Mesodermal cell (in vitro differentiated cells): ENCODE measurements around the gene COL18A1.

ENCODE experiments used
- H3K27ac ChIP-seq: 2 replicates; pipeline ENCODE4 v1.7.0; 2013; ENCODE audit warnings: mild to moderate bottlenecking, low read depth, low read length, moderate library complexity; ENCODE audit not compliant: severe bottlenecking
- H3K36me3 ChIP-seq: 2 replicates; pipeline ENCODE4 v1.7.1; 2013; ENCODE audit warnings: mild to moderate bottlenecking, low read length, moderate library complexity; ENCODE audit not compliant: control insufficient read depth, insufficient read depth
- H3K4me1 ChIP-seq: one replicate; pipeline ENCODE4 v1.7.1; 2013; ENCODE audit warnings: mild to moderate bottlenecking, low read length; ENCODE audit not compliant: insufficient read depth, control insufficient read depth, poor library complexity, severe bottlenecking
- H3K4me3 ChIP-seq: 2 replicates; pipeline ENCODE4 v1.7.0; 2013; ENCODE audit warnings: low read length, control low read depth, mild to moderate bottlenecking; ENCODE audit not compliant: insufficient read depth, poor library complexity, severe bottlenecking; ENCODE audit errors: extremely low read depth
- H3K9me3 ChIP-seq: 2 replicates; pipeline ENCODE4 v1.7.1; 2013; ENCODE audit warnings: mild to moderate bottlenecking, low read length, moderate library complexity; ENCODE audit not compliant: control insufficient read depth
- WGBS, 2 experiments: methylation state at CpG; one replicate each; pipeline ENCODE4 v1.1.5; 2013; ENCODE audit warnings: missing lambda C conversion rate in 2 of 2; ENCODE audit not compliant: insufficient coverage in 2 of 2; 5-methylcytosine and 5-hydroxymethylcytosine counted together

The COL18A1 gene

DNA sequence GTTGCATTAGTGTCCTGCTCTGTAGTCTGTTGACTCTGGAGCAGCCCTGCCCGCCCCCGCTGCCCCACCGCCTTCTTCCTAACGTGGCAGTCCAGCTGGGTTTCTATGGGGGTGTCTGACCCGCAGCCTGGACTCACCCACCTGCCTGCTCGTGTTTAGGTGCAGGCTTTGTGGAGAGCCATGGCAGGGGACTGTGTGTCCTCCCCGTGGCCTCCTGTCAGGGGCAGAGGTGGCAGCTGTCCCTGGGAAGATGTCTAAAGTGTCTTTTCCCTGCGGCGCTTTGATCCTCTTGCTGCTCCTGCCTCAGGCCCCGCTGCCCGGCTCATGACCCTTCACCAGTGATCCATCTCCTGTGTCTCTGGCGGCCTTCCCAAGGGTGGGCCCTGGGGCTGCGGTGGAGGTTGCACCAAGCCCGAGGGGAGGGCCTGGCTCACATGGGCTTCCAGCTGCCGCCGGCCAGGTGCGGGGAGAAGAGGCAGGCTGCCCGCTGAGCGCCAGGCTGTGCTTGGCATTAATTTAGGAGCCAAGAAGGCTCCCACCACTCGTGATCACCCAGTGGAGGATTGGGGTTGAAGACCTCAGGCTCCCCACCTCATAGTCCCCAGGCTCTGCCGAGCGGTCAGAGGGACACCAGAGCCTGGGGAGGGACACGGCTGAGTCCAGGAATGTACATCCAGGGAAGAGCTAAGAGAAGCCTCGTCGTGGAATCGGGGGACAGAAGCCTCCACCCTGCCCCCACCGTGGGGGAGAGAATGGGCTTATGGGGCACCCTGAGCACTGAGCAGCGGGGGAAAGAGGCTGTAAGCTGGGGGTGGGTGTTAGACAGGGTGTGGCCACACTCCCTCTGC is 44.1 kb downstream of the COL18A1 start:
- H3K9me3 ChIP-seq = peaks cover 10% of the 10 kb centered on the region
- H3K27ac ChIP-seq = no peak overlapping the region
- no peak overlapping the region for H3K4me3 ChIP-seq
- peaks cover 7% of the 10 kb centered on the region for H3K4me1 ChIP-seq
- 96% methylated on average over 19 to 23 of the region's 28 CpGs for WGBS, 2 experiments
- peaks cover 64% of the 10 kb centered on the region for H3K36me3 ChIP-seq

DNA sequence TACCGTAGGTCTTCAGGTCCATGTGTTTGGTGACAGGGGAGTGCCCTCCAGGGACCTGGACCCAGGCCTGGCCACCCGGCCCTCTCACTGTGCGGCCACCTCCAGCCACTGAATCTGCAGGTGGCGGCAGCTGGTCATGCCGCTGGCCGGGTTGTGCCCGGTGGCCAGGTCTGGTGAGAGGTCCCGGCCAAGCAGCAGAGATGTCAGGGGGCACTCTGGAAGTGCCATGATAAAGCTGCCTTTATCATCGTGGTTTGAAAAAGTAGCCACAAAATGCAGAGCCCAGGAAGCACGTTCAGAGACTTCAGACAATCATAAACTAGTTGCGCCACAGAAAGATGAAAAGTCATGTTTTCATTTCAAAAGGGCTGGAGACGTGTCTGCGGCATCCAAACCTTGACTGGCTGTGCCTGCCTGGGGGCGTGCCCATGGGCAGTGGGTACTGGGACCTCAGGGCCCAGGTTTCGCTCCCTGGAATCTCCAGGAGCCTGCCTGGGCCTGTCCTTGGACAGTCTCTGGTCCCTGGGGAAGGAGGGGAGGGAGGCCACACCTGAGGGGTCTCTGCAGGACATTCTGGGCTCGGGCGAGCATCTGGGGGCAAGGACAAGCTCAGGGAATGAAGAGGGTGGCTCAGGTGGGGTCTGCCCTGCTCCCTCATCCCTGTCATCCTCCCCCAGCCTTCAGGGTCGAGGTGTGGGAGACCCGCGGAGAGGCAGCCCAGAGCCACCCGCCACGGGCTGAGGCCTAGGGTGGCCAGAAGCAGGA is 44.9 kb downstream of the COL18A1 start:
- Histone ChIP-seq H3K27ac (peak overlapping the region; percentile 25), H3K9me3 (peaks cover 9% of the 10 kb centered on the region), H3K4me1 (peaks cover 12% of the 10 kb centered on the region), H3K36me3 (peaks cover 66% of the 10 kb centered on the region), H3K4me3 (no peak overlapping the region)
- 91 to 96% methylated on average over 20 to 22 of the region's 22 CpGs for WGBS, 2 experiments

DNA sequence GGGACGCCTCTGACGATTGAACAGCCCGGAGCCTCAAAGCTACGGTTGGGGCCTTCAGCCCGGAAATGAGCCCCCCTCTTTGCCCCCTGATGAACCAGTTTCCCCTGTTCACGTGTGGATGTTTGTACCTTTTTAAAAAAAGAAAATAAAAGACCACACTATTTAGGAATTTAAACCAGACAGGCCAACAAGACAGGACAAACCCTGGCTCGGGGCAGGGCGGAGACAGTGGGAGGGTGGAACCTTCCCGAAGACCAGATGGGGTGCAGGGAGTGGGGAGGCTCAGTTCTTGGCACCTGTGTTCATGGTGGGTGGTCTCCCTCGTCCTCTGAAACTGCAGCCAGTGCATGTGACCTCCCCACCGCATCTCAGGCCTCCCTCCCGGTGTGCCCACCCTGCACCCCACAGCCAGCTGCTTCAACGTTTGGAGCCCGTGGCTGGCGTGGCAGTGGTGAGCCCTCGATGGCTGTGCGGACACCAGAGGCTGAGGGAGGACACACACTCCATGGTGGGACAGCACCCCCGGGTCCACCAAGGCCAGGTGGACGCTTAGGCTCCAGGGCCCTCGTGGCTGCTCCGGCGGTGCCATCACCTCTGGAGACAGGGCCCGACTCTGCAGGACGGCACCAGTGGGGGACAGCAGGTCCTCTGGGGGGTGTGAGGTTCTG is 45.6 kb downstream of the COL18A1 start:
- peaks cover 12% of the 10 kb centered on the region for H3K4me1 ChIP-seq
- H3K36me3 ChIP-seq = peaks cover 63% of the 10 kb centered on the region
- H3K9me3 ChIP-seq = peaks cover 6% of the 10 kb centered on the region
- WGBS, 2 experiments = 95 to 97% methylated on average over 21 to 23 of the region's 24 CpGs
- H3K27ac ChIP-seq = peak overlapping the region; percentile 25
- no peak overlapping the region for H3K4me3 ChIP-seq

DNA sequence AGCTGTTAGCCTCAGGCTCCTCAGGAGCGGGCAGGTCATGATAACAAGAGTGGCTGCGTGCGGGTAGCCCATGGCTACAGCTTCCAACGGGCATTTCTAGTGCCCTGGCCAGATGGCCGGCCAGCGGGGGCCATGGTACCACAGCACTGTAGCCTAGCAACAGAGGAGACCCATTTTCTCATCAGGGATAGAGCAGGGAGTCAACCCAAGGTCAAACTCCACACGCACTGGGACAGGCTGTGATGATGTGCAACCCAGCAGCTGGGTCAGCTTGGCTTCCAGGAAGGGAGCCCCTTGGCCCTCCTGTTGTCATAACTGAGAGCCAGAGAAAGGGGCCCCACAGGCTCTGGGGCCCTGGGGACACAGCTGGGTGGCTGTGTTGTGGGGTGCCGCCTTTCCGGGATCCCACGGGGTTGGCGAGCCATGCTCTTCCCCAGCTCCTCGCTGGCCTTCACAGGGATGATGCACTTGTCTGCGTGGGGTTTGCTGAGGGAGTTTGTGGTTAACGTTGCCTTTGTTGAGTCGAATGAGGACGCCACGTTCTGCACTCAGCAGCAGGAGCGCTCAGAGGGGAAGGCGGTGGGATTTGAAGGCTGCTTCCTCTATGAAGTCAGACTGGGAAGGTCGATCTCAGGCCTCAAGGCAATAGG is 46.3 kb downstream of the COL18A1 start:
- Histone ChIP-seq H3K4me1 (peaks cover 12% of the 10 kb centered on the region), H3K36me3 (peaks cover 67% of the 10 kb centered on the region), H3K9me3 (peaks cover 3% of the 10 kb centered on the region), H3K4me3 (no peak overlapping the region), H3K27ac (no peak overlapping the region)
- WGBS, 2 experiments = 95 to 98% methylated on average over 19 to 20 of the region's 20 CpGs

DNA sequence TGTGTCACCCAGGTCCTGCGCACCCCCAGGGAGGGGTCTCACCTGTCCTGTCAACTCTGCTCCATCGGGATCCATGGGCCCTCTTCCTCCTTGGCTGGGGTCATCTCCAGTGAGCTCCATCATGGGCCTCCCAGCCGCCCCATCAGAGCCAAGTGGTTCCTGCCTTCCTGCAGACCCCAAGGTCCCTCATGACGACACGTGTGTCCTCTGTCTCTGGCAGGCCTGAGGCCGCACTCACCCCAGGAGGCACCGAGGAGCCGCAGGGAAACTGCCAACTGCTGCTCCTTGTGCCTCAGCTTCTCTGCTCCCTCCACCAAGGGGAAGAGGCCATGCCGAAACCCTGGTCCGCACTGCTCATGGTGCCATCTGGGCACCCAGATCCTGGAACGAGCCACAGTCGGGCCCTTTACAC is 46.8 kb downstream of the COL18A1 start:
- Histone ChIP-seq H3K4me3 (no peak overlapping the region), H3K27ac (no peak overlapping the region), H3K4me1 (peaks cover 12% of the 10 kb centered on the region), H3K36me3 (peaks cover 67% of the 10 kb centered on the region), H3K9me3 (no peaks in the 10 kb centered on the region)
- WGBS, 2 experiments = 95 to 97% methylated on average over 9 to 10 of the region's 12 CpGs

DNA sequence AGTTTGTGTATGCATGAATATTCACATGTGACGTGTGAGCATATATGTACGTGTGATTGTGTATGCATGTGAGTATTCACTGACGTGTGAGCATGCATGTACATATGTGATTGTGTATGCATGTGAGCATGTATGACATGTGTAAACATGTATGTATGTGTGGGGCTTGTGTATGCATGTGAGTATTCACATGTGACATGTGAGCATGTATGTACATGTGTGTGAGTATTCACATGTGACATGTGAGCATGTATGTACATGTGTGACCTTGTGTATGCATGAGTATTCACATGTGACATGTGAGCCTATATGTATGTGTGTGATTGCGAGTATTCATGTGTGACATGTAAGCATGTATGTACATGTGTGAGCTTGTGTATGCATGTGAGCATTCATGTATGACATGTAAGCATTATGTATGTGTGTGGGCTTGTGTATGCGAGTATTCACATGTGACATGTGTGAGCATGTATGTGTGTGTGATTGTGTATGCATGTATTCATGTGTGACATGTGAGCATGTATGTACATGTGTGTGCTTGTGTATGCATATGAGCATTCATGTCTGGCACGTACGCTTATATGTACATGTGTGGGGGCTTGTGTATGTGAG is 47.8 kb downstream of the COL18A1 start:
- H3K36me3 ChIP-seq = peaks cover 67% of the 10 kb centered on the region
- no peaks in the 10 kb centered on the region for H3K9me3 ChIP-seq
- no peak overlapping the region for H3K4me3 ChIP-seq
- 97 to 99% methylated on average over 6 to 7 of the region's 7 CpGs for WGBS, 2 experiments
- peaks cover 12% of the 10 kb centered on the region for H3K4me1 ChIP-seq
- no peak overlapping the region for H3K27ac ChIP-seq

DNA sequence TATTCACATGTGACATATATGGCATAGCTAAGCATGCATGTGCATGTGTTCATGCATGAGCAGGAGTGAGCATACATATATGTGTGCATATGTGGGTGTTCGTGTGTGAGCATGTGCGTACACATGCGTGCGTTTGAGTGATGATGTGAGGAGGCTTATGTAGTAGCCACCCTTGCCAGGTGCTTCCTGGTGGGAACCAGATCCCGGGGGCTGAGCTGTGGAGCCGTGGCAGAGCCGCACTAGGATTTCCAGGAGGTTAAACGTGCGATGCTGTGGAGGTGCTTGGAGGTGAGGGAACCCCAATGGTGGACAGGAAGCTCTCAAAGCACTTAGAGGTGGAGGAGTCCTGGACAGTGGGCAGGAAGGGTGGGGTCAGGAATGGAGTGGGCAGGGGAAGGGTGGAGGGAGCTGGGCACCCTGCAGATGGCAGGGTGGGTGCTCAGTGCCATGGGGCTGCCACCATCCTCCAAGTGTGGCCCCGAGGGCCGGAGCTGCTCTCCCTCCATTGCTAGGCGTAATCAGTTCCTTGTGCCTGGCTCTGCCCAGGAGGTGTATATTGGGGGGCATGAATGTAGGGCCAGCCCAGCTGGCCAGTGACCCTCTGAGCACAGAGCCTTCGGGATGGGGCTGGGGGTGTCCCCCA is 48.5 kb downstream of the COL18A1 start:
- peaks cover 14% of the 10 kb centered on the region for H3K4me1 ChIP-seq
- no peaks in the 10 kb centered on the region for H3K9me3 ChIP-seq
- no peak overlapping the region for H3K27ac ChIP-seq
- H3K36me3 ChIP-seq = peaks cover 60% of the 10 kb centered on the region
- 91 to 96% methylated on average over 10 to 11 of the region's 13 CpGs for WGBS, 2 experiments
- no peak overlapping the region for H3K4me3 ChIP-seq

DNA sequence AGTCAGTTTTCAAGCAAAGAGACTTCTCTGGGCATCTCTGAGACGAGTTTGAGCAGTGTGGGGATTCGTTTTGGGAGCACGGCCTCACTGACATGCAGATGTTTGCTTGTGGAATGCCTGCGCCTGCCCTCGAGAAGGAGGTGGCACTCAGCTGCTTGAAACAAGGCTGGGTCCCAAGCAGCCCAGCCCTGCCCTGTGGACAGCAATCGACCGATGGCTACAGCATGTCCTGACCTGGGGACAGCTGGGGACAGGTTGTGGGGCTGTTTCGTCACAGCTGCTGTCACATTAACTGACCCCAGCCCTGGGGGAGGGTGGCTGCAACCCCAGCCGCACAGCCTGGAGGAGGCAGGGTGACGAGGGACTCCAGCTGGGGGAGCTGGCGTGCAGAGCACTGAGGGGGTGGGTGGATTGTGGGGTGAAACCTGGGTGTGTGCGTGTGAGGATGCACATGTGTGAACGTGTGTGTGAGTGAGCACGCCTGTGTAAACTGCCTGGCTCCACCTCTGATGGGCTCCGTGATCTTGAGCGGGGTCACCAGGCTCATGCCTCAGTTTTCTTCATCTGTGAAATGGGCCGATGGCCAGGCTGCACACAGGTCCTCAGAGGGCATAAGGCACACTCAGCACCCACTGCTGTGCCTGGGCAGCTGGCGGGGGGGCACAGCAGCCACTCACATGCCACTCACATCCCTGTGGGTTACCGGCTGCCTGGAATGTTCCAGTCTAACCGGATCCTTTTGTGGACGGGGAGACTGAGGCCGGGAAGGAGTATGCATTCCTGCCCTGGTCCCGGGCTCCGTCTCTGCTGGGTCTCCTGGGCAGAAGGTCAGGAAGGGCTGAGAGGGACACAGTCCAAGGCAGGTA is 49.3 kb downstream of the COL18A1 start:
- Histone ChIP-seq H3K4me3 (no peak overlapping the region), H3K4me1 (peaks cover 17% of the 10 kb centered on the region), H3K9me3 (no peaks in the 10 kb centered on the region), H3K36me3 (peaks cover 60% of the 10 kb centered on the region), H3K27ac (no peak overlapping the region)
- WGBS, 2 experiments = 92 to 95% methylated on average over 20 to 24 of the region's 24 CpGs

DNA sequence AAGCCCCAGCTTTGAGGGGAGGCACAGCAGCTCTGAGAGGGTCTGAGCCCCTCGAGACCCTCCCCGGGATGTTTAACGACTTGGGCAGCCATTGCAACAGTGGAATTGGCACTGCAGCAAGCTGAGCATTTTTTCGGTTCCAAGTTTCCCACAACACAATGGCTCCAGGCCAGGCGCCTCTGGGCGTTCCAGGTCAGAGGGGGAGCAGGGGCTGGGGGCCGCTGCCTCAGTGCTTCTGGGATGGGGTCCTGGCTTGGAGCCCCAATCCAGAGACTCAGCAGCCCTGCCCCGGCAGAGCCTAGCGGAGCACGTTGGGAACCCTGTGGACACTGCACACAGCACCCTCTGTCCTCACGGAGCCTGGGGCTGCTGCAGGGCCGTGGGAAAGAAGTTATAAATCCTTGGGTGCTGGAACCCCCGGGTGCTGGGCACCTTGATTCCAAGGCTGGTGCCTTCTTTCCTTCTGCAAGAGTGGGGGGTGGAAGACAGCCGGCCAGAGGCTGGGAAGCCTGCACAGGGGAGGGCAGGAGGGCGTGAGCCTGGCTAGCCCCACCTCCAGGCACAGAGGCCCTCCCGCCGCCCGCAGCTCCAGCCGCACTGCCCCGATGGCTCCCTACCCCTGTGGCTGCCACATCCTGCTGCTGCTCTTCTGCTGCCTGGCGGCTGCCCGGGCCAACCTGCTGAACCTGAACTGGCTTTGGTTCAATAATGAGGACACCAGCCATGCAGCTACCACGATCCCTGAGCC is 50.1 kb downstream of the COL18A1 start:
- peaks cover 24% of the 10 kb centered on the region for H3K4me1 ChIP-seq
- H3K27ac ChIP-seq = no peak overlapping the region
- no peaks in the 10 kb centered on the region for H3K9me3 ChIP-seq
- 87 to 93% methylated on average over 20 to 22 of the region's 23 CpGs for WGBS, 2 experiments
- H3K4me3 ChIP-seq = no peak overlapping the region
- H3K36me3 ChIP-seq = peaks cover 62% of the 10 kb centered on the region
